Stimulated activated CD4-positive, alpha-beta T cell treated with anti-CD3 and anti-CD28 coated beads, Interleukin-1b, Interleukin-23, amount 100 ng/mL, for 24 hours (primary cell): Measurements from ENCODE around the gene PDE11A.

Experiments used
- DNase-seq, 4 experiments: peaks; one replicate each; pipeline ENCODE4 v3.0.0-alpha.2; 2020; ENCODE audit warnings: low read depth in 4 of 4, low spot score in 1 of 4

Gene PDE11A

GRCh38 chr2:177728920-177729319, 343.7 kb downstream of the PDE11A start:
- no peak for DNase-seq

- DNase-seq: no peak
These were observed 344.2 kb downstream of the PDE11A start for GRCh38 chr2:177728399-177728765.

GRCh38 chr2:177727577-177728398, 344.8 kb downstream of the PDE11A start:
- DNase-seq: no peak

DNA sequence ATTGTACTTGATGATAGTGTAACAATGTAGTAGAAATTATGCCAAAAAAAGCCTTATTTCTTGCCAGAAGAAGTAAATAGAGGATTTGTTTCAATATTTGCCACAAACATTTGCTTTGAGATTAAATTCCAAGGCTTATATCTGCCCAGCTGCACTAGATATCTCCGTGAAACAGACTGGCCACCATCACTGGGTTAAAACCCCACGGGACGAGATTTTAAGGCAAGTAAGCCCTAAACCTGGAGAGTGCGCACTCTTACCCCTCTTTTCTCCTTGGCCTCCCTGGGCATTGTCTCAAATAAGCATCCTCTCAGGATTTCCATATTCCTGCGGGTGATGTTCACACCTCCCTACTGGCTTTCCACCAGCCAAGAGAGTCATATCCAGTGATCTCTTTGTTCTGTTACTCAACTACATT, 345.6 kb downstream of the PDE11A start:
- no peak for DNase-seq

DNA sequence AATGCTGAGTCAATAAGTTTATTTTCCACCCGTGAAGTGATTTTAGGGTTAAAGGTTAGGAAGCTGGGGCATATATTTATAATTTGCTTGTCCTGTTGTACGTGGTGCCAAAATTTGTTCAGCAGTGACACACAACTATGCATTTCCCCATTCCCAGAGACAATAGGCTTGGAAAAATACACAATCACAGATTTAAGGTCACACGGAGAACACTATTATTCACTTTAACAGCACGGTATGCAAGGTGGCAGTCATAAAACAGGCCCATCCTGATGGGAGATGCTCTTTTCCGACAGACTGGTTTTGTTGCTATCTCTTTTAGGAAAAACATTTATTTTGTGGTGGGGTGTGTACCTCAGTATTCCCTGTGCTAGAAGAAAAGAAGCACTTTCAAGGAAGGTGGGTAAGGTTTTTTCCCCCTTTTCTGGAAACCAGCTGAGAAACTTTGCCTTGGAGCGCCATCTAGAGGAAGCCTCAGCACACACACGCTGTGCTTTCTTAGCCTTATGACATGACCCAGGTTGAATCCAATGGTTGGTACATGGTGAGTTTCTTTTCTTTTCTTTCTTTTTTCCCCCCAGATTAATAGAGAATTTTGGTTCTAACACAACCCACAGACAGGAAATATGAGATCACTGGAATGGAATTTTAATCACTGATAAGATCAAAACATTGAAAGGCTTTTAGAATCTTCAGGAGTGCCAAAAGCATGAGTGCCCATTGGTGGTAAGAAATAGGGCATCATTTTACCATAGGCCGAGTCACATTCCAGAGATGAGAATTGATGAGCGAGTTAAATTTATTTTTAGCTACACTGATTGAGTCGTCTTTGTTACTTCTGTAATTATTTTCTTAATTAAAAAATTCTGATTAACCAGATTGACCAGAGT, 347.9 kb downstream of the PDE11A start:
- DNase-seq: peak; percentile 7 to 16 (median 13)

- no peak for DNase-seq
These were observed 349.3 kb downstream of the PDE11A start for GRCh38 chr2:177723235-177723634.

DNA sequence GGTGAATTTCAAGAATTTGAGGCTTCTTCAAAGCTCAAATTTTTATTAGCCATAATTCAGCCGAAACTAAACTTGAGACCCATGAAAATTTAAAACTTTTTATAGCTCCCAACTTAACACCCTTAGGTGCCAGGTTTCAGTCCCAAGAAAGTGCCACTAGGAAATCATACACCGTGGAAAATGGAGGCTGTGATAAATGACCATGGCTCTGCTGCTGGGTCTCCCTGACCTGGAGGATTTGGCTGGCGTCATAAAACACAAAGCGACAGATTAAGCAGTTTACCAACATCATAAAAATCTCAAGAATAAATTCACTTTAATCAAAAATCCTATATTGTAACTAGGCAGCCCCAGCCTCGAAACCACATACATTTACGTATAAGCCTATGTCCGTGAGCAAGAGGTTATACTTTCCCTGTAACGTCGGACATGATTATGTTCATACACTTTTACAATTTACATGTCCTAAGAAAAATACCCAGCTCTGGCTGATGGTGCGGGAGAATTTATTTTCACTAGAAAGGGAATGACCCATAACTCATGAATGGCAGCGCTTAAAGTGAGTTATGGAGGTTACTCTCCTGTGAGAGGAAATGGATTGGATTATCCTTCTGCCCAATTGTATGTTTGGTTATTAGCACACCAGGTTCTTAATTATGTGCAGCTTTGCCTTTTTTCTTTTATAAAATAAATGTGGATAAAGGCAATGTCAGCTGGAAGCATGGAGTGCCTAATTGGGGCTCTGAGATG, 350.6 kb downstream of the PDE11A start:
- no peak for DNase-seq

DNA sequence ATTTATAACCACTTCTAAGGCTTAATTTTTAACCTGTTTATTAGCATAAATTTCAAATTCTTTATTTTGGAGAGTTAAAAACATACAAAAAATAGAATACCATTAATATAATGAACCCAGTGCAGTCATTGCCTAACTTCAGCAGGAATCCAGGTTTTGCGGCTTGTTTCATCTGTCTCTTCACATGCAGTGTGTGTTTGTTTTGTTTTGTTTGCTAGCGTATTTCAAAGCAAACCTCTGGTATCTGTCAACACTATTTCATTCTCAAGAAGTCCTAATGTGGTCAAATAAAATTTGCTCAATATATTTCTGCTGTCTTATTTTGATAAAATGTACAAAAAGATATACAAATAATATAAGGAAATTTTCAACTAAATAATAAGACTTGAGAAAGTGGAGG, 351.5 kb downstream of the PDE11A start:
- no peak for DNase-seq

GRCh38 chr2:177717831-177718618, 354.6 kb downstream of the PDE11A start:
- no peak for DNase-seq

DNA sequence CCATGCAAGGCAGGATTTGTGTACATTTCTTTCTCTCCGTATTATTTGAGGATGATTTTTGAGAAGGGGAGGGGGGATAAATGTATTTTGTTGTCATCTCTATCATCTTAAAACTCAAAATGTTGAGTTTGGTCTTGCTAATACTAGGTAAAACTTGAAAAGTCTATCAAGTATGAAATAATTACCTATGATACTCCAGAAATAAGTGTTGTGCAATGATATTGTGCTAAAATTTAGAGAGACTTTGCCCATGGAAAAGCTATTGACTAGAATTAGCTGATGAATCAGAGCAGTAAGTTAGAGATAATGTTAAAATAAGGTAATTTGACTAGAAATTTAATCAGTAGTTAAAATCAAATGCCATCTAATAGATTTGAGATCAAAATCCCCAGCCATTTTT, 356.1 kb downstream of the PDE11A start:
- DNase-seq: no peak

GRCh38 chr2:177715771-177716170, 356.8 kb downstream of the PDE11A start:
- DNase-seq: no peak

DNA sequence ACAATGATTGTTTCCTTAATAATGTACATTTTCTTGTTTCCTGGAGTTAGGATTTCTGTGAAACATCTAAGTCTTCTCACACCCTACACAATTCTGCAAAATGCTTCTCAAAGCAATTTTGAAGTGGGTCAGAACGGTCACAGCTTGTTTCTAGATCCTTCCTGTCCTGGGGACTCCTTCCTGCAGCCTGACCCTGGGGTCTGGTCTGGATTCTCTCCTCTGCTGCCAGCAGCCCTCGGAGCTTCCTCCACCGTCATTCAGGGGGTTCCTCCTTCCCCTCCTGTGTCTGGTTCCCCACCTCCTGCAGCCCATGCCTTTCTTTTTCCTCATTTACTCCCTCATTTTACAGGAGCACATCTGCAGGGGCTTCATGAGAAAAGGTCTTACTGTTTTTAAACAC, 357.9 kb downstream of the PDE11A start:
- no peak for DNase-seq

DNA sequence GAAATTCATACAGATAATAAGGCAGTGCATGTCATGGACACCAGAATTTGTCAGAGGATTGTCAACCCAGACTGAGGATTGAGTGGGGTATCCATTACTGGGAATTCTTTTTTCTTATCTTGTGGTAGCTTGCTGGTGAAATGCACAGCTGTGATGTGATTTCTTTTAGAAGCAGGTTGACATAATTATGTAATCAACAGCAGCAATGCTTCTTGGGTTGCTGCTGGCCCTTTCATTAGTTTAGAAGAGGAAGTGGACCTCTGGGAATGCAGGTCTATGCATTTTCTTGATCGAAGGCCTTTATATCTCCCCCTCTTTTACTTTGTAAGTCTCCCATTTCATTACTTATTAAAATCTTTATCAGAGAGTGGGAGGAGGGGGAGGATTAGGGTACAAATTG, 360.1 kb downstream of the PDE11A start:
- DNase-seq: no peak

GRCh38 chr2:177711483-177712265, 360.9 kb downstream of the PDE11A start:
- DNase-seq: no peak

DNA sequence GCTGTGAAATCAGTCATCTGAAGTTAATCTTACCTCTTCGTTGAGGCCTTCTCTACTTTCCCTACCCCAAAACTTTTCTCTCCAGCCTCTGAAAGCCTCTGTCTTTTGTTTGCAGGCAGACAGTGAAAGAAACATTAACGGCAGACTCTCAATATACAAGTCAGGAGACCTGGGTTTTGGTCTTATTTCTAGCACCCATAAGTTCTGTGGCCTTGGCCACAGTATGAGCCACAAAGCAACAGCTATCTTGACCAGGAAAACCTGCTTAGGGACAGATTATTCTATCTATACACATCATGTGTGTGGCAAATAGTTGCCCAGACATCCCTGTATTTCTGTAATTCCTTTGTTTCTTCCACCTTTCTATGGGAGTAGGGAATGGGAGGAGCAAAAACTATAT, 361.7 kb downstream of the PDE11A start:
- DNase-seq: no peak

DNA sequence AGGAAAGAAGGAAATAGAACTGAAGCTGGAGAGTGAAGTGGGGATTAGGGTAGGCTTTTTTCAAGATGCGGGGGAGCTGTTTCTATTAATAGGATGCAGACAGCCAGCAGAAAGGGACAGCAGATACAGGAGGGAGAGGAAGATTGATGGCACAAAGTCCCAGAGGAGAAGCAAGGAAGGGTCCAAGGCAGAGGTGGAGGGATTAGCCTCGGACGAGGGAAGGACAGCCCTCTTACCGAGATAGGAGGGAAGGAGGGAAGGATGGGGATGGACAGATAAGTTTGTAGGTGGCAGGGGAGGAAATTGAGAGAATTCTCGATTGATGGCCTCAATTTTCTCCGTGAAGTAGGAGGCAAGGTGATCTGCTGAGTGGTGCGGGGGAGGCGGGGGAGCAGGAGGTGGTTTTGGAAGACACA, 362.6 kb downstream of the PDE11A start:
- DNase-seq: no peak

GRCh38 chr2:177708660-177709444, 363.7 kb downstream of the PDE11A start:
- DNase-seq: no peak

- no peak for DNase-seq
These were observed 364.5 kb downstream of the PDE11A start for GRCh38 chr2:177708106-177708505.

GRCh38 chr2:177705511-177706173, 366.9 kb downstream of the PDE11A start:
- DNase-seq: no peak
